ENCODE data around the gene DAD1.
A peak's percentile ranks its signal among the peaks of the same experiment; 100 is the strongest.

The DAD1 gene

DNA sequence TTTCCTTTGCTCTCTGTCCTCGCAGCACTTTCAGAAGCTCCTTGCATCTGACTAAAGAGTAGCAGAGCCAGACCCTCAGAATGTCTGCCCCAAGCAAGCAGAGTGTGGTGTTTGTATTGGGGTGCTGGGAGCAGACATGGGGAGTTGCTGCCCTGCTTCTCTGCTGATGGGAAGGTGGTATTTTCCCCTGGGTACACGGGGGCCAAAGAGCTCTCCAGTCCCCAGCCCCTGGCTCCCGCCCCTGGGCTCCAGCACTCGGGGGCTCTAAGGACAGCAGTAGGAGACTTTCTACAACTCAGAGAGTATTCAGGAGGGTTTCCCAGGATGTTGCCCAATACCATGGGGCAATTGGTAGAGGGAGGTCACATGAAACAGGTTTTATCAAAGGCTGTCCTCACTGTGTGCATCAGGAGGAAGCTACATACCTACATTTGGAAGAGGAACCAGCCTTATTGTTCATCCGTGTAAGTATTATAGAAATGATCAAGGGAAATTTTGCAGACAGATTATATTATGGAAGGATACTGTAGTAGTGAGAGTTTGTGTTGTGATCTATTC, 50.3 kb downstream of the DAD1 start:
- DNase-seq: no peak

GRCh38 chr14:22537436-22538310, 51.4 kb downstream of the DAD1 start:
- DNase-seq: no peak

DNA sequence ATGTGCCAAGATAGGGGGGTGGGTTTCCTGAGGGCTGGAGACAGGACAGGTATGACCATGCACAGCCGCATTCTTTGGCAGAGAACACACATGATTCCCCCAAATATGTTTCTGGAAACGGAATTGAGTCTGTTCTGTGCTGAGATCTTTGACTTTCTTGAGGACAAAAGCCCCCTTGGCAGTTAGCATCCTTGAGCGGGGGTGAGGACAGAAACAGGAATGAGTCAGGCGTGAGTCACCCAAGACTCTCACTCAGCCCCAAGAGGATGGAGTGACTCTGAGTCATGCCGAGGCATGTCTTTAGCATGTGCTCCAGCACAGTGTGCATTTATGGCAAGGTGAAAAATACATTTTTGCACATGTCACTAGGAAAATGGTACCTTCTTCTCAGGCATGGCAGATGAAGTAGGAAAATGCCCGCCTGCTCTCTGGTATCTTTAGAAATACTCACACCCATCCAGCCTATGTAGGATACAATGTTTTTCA, 52.1 kb downstream of the DAD1 start:
- DNase-seq: peak in 36 of 56 donors; percentile 6 to 87 (median 51)

DNA sequence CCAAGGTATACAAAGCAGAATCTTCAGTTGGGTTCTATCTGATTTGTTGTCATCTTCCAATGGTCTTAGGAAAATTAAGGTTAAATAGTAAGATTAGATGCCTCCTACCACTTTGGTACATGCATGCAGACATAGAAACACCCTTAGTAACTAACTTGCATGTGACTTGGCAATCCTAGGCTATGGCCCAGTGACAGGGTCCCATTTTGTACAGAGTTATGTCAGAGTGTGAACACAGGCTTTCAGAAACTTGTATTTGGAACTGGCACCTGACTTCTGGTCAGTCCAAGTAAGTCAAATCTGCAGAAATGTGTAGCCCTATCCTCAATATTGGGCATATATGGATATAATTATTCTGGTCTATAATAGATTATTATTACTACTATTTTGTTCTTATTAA, 53.1 kb downstream of the DAD1 start:
- DNase-seq: no peak

DNA sequence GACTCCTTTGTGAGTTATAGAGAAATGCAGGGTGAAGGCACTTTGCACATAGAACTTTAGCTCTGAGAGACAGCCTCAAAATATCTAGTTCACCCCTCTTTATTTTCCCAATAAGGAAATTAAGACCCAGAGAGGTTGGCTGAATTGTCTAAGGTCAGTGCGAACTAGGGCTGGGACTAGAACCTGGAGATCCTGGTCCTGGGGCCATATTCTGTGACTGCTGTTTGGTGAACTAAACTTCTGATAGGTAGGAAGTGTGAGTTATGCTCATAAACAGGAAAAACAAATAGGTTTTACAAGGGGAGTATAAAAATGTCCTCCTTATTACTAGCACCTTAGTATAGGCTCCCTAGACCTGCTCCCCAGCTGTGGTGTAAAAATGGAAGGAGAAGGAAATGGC, 53.9 kb downstream of the DAD1 start:
- no peak for DNase-seq

GRCh38 chr14:22534547-22534946, 54.5 kb downstream of the DAD1 start:
- DNase-seq: no peak

DNA sequence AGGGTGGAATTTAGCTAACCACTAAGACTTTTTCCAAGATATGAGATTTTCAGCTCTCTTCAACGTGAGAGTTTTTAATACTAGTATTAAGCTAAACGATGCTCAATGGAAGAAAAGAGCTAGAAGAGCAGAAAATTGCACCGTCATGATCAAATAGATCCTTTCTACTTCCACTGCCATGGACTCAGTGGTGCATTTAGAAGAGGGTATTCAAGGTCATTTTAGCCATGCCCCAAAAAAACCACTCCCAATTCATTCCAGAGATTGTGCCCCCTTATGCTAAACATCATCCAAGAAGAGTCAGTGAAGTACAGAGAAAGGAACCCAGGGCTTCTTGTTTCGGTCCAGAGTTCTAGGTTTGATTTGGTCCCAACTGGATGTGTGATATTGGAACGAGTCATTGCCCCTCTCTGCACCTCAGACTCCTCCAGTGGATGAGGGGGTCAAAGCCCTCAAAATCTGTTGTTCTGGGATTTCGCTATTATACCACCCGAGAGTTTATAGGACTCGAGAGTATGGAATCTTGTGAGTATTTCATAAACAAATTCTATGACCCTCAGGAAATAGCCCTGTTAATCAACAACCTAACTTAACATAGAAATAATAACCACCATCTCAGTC, 55.2 kb downstream of the DAD1 start:
- DNase-seq: no peak

GRCh38 chr14:22533057-22533704, 55.8 kb downstream of the DAD1 start:
- DNase-seq: no peak

- DNase-seq: no peak
Measured at GRCh38 chr14:22532345-22533056, 56.5 kb downstream of the DAD1 start.

DNA sequence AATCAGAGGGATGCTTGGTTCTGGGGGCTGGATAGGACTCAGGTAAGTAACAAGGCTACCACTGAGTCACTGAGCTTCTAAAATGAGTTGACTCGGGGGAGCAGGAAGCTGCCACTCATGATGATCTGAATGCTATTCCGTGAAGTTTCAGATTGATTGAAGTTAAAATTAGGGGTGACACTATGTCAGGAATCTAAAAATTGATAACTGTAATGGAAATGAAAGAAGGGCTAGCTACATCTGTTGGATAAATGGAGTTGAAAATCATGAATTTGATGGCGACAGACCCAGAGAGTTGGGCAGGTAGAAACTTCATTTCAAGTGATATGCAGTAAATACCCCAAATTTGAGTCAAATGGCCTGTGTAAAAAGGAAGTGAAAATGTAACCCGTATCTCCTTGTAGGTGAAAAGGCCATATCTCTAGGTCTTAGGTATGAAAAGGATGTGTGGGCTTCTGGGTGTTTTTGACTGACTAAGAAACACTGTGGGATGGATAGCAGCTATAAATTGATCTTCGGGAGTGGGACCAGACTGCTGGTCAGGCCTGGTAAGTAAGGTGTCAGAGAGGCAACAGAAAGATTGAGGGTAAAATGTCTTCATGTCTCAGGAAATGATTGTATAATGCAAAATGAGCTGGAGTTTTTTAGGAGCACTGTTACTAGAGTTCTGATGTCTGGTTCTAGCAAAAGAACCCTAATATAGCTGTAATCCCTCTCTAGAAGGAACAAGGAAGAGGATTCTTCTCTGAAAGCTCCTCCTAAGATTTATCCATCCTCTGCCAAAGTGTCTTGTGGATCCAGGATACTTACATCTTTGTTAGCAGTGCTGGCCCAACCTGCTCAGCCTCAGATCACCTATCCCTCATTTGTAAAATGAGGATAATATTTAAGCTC, 57.3 kb downstream of the DAD1 start:
- no peak for DNase-seq

GRCh38 chr14:22530127-22530526, 58.9 kb downstream of the DAD1 start:
- DNase-seq: no peak

GRCh38 chr14:22526744-22527143, 62.3 kb downstream of the DAD1 start:
- DNase-seq: no peak

- no peak for DNase-seq
Measured at GRCh38 chr14:22526218-22526617, 62.8 kb downstream of the DAD1 start.

GRCh38 chr14:22524784-22525161, 64.3 kb downstream of the DAD1 start:
- no peak for DNase-seq

GRCh38 chr14:22524115-22524783, 64.8 kb downstream of the DAD1 start:
- no peak for DNase-seq

DNA sequence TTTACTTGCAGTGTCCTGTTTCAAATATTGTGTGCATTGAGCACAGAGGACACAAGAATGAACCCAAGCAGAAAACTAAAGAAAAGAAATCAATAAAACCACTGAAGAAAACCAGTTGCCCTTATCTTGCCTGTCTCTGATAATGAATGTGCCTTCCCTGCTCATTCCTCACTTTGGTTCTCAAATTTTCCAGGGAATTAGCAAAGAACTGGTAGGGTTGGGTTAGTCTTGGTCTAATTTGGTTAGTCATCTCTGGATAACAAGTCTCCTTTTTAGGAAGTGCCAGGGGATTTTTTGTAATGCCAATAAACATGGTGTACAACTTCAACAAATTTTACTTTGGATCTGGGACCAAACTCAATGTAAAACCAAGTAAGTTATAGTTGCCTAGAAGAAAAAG, 65.7 kb downstream of the DAD1 start:
- no peak for DNase-seq

- no peak for DNase-seq
Measured at GRCh38 chr14:22522466-22522957, 66.5 kb downstream of the DAD1 start.

DNA sequence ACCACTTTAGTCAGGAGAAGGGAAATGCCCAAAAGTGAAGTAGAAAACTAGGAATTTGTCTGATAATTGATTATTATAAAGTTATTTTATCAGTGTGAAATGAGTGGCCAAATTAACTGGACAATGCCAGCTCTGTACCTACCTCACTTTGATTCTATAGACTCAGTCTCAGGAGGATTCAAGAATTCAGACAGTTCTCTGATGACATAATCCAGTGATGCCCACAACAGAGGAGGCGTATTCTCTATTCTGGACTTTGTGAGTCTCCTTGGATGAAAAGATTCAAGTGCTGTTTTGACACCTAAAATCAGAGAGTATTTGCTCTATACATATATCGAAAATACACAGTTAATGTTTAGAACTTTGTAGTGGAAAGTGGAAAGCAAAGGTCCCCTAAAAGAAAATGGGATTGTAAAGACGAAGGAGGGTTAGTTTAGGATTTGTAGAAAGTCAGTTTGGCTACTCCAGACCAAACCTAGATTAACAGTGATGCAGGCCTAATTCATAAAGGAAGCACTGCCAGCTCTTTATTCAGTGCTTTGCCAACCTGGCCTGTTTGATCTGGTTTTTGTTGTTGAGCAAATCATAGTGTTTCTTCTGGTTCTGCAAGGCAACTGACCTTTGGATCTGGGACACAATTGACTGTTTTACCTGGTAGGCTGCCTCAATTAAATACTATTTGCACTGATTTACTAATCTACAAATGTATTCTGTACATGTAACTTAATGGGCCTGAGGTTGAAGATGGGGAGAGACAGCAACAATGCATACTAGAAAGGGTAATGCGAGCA, 67.4 kb downstream of the DAD1 start:
- no peak for DNase-seq

- no peak for DNase-seq
Measured at GRCh38 chr14:22520796-22521195, 68.2 kb downstream of the DAD1 start.

Data from nucleus accumbens (tissue), 56 donors.